GM18526 (cell line): ENCODE measurements around the gene GPR137B.

Source experiments
- POLR2A ChIP-seq: IDR thresholded peaks from 3 replicates; pipeline ENCODE4 v1.6.1; 2011; ENCODE audit not compliant: insufficient read length; ENCODE audit errors: extremely low read depth

Gene GPR137B

GRCh38 chr1:236240675-236241074 is 98.3 kb downstream of the GPR137B start:
- TF ChIP-seq POLR2A, result no peak

GRCh38 chr1:236242568-236242967 is 100.2 kb downstream of the GPR137B start:
- TF ChIP-seq POLR2A, result no peak

- TF ChIP-seq POLR2A, result no peak
These were observed 104.9 kb downstream of the GPR137B start for GRCh38 chr1:236247286-236247685.

- no peak for TF ChIP-seq POLR2A
These were observed 109.2 kb downstream of the GPR137B start for GRCh38 chr1:236251587-236251986.

- no peak for TF ChIP-seq POLR2A
These were observed 110.8 kb downstream of the GPR137B start for GRCh38 chr1:236253119-236253518.

GRCh38 chr1:236253918-236254637 is 111.7 kb downstream of the GPR137B start:
- no peak for TF ChIP-seq POLR2A

GRCh38 chr1:236257216-236257615 is 114.9 kb downstream of the GPR137B start:
- no peak for TF ChIP-seq POLR2A

- no peak for TF ChIP-seq POLR2A
These were observed 115.8 kb downstream of the GPR137B start for GRCh38 chr1:236258114-236258622.
